Measurements from ENCODE around the gene ACTR6. TPM values are rescaled to one million over a fixed set of nuclear protein-coding genes. Genes with fewer than 3 reads are reported as not detected.

The ACTR6 gene
- total RNA-seq (10 to 100 TPM in 8 of 9 donors, 1 to 10 TPM in 1; 8.9 to 29.5 (median 21.9) TPM), polyA plus RNA-seq (10 to 100 TPM in 1 of 2 donors, 1 to 10 TPM in 1; 9.3 to 27.1 TPM)
- long read RNA-seq, donor 1, transcript ACTR6-201 (11 exons, 2,464 nt), result major isoform, 16 of 20 reads
- long read RNA-seq, donor 1, partial matches to known transcripts, result 3 of 20 reads
- long read RNA-seq, donor 1, other reads (novel, unspliced or antisense), result 0 of 20 reads
- long read RNA-seq, donor 2, transcript ACTR6-201 (11 exons, 2,464 nt), result major isoform, 39 of 55 reads
- long read RNA-seq, donor 2, transcript ACTR6-204 (11 exons, 1,747 nt), result minor isoform, 5 of 55 reads
- long read RNA-seq, donor 2, partial matches to known transcripts, result 2 of 55 reads
- long read RNA-seq, donor 2, other reads (novel, unspliced or antisense), result 7 of 55 reads
- long read RNA-seq, donor 3, transcript ACTR6-201 (11 exons, 2,464 nt), result major isoform, 12 of 14 reads
- long read RNA-seq, donor 3, partial matches to known transcripts, result 0 of 14 reads
- long read RNA-seq, donor 3, other reads (novel, unspliced or antisense), result 0 of 14 reads

GRCh38 chr12:100200463-100201181, at the start of gene ACTR6:
Gene ACTR6 (plus strand): TSS chr12:100200815. CDS start chr12:100200852, 37 bp downstream.
- H3K36me3 ChIP-seq, result peaks cover 0 to 24% (median 10%) of the 10 kb centered on the region in 9 donors
- ATAC-seq (peak; percentile 98 to 99 (median 99)), DNase-seq (peak; percentile 94 to 96 (median 95))
- intact Hi-C loops (cut with DNase I), result loop anchor here in 6 of 10 donors (1.0 to 10.0 kb wide), 6 partner anchors 38 to 67 kb away; partner anchors contain the start of genes BLTP3B (in 4 of the 6), DEPDC4 (in 4 of the 6) and SCYL2 (in 4 of the 6)
- no peaks in the 10 kb centered on the region for H3K9me3 ChIP-seq
- peaks cover 0 to 27% (median 14%) of the 10 kb centered on the region in 12 donors for H3K4me1 ChIP-seq
- TF ChIP-seq CTCF (IDR thresholded peaks at IDR 0.05) (peak in 1 of 12 donors; percentile 10), POLR2A (IDR thresholded peaks at IDR 0.05) (no peak)
- H3K27me3 ChIP-seq, result no peaks in the 10 kb centered on the region
- WGBS, 4 donors, result 0 to 1% (median 1%) methylated on average over 36 to 38 of the region's 38 CpGs
- H3K4me3 ChIP-seq, result peak within 1 kb of the TSS; percentile 54 to 94 (median 66)
- peak within 1 kb of the TSS in 11 of 12 donors; percentile 14 to 87 (median 65) for H3K27ac ChIP-seq

DNA sequence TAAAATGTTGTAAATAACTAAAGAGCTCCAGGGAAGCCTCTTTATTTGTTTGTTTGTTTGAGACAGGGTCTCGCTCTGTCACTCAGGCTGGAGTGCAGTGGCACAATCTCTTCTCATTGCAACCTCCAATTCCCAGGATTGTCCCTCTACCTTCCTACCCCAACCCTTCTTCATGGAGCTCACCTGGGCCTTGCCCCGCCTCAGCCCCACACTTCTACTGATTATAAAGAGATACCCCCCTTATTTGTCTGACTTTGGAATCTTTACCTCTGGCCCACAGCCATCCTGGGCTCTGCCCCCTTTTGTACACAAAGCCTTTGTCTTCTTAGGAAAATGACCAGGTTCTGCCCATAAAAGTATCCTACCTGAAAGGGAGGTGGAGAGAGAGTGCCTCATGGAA, 48.8 kb upstream of the ACTR6 start:
- Histone ChIP-seq H3K9me3 (no peaks in the 10 kb centered on the region), H3K27me3 (no peaks in the 10 kb centered on the region), H3K4me3 (no peak overlapping the region), H3K27ac (no peak overlapping the region), H3K4me1 (peaks cover 0 to 3% (median 0%) of the 10 kb centered on the region in 12 donors), H3K36me3 (no peaks in the 10 kb centered on the region)
- DNase-seq (no peak), ATAC-seq (no peak)
- TF ChIP-seq POLR2A (IDR thresholded peaks at IDR 0.05), result no peak
- TF ChIP-seq CTCF (IDR thresholded peaks at IDR 0.05), result no peak
- intact Hi-C loops (cut with DNase I), result loop anchor here in 1 of 10 donors (10.0 kb wide), 1 partner anchor 403 kb away; no protein-coding TSS in a partner anchor
- WGBS, 4 donors, result 94 to 99% (median 97%) methylated on average over 2 of the region's 2 CpGs

- Histone ChIP-seq H3K4me3 (no peak overlapping the region), H3K4me1 (peaks cover 0 to 3% (median 0%) of the 10 kb centered on the region in 12 donors), H3K27me3 (no peaks in the 10 kb centered on the region), H3K36me3 (no peaks in the 10 kb centered on the region), H3K27ac (no peak overlapping the region), H3K9me3 (no peaks in the 10 kb centered on the region)
- ATAC-seq, result no peak
- TF ChIP-seq CTCF (IDR thresholded peaks at IDR 0.05) (no peak), POLR2A (IDR thresholded peaks at IDR 0.05) (no peak)
- intact Hi-C loops (cut with DNase I), result loop anchor here in 1 of 10 donors (10.0 kb wide), 1 partner anchor 402 kb away; no protein-coding TSS in a partner anchor
- no peak for DNase-seq
- 90 to 95% (median 93%) methylated on average over 9 to 10 of the region's 10 CpGs for WGBS, 4 donors
These were observed 47.5 kb upstream of the ACTR6 start for GRCh38 chr12:100153131-100153530.

Data from heart left ventricle (tissue), 16 donors.